ENCODE data around the gene RALGAPA2. TPM values are rescaled to one million over a fixed set of nuclear protein-coding genes. Genes with fewer than 3 reads are reported as not detected.

Gene RALGAPA2
- total and polyA plus RNA-seq, 2 donors (not counting 1 experiment from before 2014, with no cell fraction given) = 1.2 to 7.6 TPM

DNA sequence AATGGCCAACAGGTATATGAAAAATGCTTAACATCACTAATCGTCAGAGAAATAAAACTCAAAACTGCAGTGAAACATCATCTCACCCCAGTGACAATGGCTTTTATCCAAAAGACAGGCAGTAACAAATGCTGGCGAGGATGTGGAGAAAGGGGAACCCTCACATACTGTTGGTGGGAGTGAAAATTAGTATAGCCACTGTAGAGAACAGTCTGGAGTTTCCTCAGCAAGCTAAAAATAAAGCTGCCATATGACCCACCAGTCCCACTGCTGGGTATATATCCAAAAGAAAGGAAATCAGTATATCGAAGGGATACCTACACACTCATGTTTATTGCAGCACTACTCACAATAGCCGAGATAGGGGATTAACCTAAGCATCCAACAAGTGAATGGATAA, 368.0 kb downstream of the RALGAPA2 start:
- Histone ChIP-seq H2AFZ (ENCODE audit: low read length) (no peak overlapping the region), H3K9ac (ENCODE audit: insufficient read depth, low read length) (no peak overlapping the region), H3K27ac (ENCODE audit: insufficient read depth, low read length) (no peak overlapping the region), H3K79me2 (ENCODE audit: control insufficient read depth, insufficient read depth, low read length) (no peaks in the 10 kb centered on the region), H3K36me3 (ENCODE audit: control insufficient read depth, insufficient read depth, low read length) (no peaks in the 10 kb centered on the region), H4K20me1 (ENCODE audit: control insufficient read depth, extremely low read depth, insufficient read depth, low read length) (no peaks in the 10 kb centered on the region), H3K4me1 (ENCODE audit: control insufficient read depth, extremely low read depth, insufficient read depth, low read length) (no peaks in the 10 kb centered on the region), H3K4me3 (replicated peaks in 1 of 4; ENCODE audit: control extremely low read depth in 1 of 4, insufficient read depth in 1 of 4, low read depth in 3 of 4, low read length in 4 of 4) (no peak overlapping the region), H3K4me2 (ENCODE audit: extremely low read depth, insufficient read depth, low read length) (no peak overlapping the region), H3K27me3 (ENCODE audit: control insufficient read depth, insufficient read depth, low read length) (no peaks in the 10 kb centered on the region), H3K9me3 (ENCODE audit: control insufficient read depth, insufficient read depth, low read depth, low read length) (no peaks in the 10 kb centered on the region)
- no peak for TF ChIP-seq EZH2 (IDR thresholded peaks at IDR 0.05; ENCODE audit: low read length, missing control alignments)
- TF ChIP-seq, protein P1, sequence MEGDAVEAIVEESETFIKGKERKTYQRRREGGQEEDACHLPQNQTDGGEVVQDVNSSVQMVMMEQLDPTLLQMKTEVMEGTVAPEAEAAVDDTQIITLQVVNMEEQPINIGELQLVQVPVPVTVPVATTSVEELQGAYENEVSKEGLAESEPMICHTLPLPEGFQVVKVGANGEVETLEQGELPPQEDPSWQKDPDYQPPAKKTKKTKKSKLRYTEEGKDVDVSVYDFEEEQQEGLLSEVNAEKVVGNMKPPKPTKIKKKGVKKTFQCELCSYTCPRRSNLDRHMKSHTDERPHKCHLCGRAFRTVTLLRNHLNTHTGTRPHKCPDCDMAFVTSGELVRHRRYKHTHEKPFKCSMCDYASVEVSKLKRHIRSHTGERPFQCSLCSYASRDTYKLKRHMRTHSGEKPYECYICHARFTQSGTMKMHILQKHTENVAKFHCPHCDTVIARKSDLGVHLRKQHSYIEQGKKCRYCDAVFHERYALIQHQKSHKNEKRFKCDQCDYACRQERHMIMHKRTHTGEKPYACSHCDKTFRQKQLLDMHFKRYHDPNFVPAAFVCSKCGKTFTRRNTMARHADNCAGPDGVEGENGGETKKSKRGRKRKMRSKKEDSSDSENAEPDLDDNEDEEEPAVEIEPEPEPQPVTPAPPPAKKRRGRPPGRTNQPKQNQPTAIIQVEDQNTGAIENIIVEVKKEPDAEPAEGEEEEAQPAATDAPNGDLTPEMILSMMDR (conservative IDR thresholded peaks at IDR 0.05 in 1 of 2, IDR thresholded peaks at IDR 0.05 in 1 of 2; ENCODE audit: low read depth in 1 of 2, low read length in 2 of 2) = no peak
- no peak for DNase-seq (ENCODE audit: low read depth in 2 of 2)

DNA sequence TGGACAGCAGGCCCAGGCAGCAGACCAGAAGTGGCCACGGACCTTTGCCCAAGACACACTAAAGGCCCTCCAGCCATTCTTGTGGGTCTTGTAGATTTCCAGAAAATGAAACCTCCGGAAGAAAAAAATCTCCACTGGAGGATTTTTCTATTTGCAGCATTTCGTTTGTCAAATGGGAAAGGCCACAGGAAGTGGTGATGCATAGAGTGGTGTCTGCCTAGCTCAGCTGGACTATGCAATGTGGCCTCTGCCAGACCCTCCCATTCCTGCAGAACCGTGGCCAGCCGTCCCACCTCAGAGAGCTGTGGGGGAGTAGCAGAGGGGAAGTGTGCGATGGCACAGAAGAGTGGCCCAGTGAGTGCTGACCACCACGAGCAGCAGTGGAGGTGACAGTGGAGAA, 368.5 kb downstream of the RALGAPA2 start:
- no peak for DNase-seq (ENCODE audit: low read depth in 2 of 2)
- H3K9ac ChIP-seq (ENCODE audit: insufficient read depth, low read length) = no peak overlapping the region
- H3K79me2 ChIP-seq (ENCODE audit: control insufficient read depth, insufficient read depth, low read length) = no peaks in the 10 kb centered on the region
- no peaks in the 10 kb centered on the region for H3K4me1 ChIP-seq (ENCODE audit: control insufficient read depth, extremely low read depth, insufficient read depth, low read length)
- no peaks in the 10 kb centered on the region for H3K9me3 ChIP-seq (ENCODE audit: control insufficient read depth, insufficient read depth, low read depth, low read length)
- no peak overlapping the region for H3K4me2 ChIP-seq (ENCODE audit: extremely low read depth, insufficient read depth, low read length)
- H2AFZ ChIP-seq (ENCODE audit: low read length) = no peak overlapping the region
- H3K27ac ChIP-seq (ENCODE audit: insufficient read depth, low read length) = no peak overlapping the region
- no peaks in the 10 kb centered on the region for H3K36me3 ChIP-seq (ENCODE audit: control insufficient read depth, insufficient read depth, low read length)
- no peaks in the 10 kb centered on the region for H3K27me3 ChIP-seq (ENCODE audit: control insufficient read depth, insufficient read depth, low read length)
- H4K20me1 ChIP-seq (ENCODE audit: control insufficient read depth, extremely low read depth, insufficient read depth, low read length) = no peaks in the 10 kb centered on the region
- H3K4me3 ChIP-seq (replicated peaks in 1 of 4; ENCODE audit: control extremely low read depth in 1 of 4, insufficient read depth in 1 of 4, low read depth in 3 of 4, low read length in 4 of 4) = no peak overlapping the region
- TF ChIP-seq, protein P1 (conservative IDR thresholded peaks at IDR 0.05 in 1 of 2, IDR thresholded peaks at IDR 0.05 in 1 of 2; ENCODE audit: low read depth in 1 of 2, low read length in 2 of 2) = no peak
- no peak for TF ChIP-seq EZH2 (IDR thresholded peaks at IDR 0.05; ENCODE audit: low read length, missing control alignments)
